ENCODE results near the gene USP17L29.
"Not testable (repeated sequence)": the region's sequence is repeated elsewhere in the genome, so short reads cannot be mapped to it uniquely, and the experiment has no call there.

GRCh38 chr4:9348593-9348992 is 4.8 kb upstream of the USP17L29 start, which contains the start of gene USP17L28:
- TF ChIP-seq, protein P1, sequence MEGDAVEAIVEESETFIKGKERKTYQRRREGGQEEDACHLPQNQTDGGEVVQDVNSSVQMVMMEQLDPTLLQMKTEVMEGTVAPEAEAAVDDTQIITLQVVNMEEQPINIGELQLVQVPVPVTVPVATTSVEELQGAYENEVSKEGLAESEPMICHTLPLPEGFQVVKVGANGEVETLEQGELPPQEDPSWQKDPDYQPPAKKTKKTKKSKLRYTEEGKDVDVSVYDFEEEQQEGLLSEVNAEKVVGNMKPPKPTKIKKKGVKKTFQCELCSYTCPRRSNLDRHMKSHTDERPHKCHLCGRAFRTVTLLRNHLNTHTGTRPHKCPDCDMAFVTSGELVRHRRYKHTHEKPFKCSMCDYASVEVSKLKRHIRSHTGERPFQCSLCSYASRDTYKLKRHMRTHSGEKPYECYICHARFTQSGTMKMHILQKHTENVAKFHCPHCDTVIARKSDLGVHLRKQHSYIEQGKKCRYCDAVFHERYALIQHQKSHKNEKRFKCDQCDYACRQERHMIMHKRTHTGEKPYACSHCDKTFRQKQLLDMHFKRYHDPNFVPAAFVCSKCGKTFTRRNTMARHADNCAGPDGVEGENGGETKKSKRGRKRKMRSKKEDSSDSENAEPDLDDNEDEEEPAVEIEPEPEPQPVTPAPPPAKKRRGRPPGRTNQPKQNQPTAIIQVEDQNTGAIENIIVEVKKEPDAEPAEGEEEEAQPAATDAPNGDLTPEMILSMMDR (IDR thresholded peaks at IDR 0.05): not testable (repeated sequence)
- TF ChIP-seq, protein P2, sequence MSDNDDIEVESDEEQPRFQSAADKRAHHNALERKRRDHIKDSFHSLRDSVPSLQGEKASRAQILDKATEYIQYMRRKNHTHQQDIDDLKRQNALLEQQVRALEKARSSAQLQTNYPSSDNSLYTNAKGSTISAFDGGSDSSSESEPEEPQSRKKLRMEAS (IDR thresholded peaks at IDR 0.05; ENCODE audit: low read depth): not testable (repeated sequence)
- TF ChIP-seq, protein P3, sequence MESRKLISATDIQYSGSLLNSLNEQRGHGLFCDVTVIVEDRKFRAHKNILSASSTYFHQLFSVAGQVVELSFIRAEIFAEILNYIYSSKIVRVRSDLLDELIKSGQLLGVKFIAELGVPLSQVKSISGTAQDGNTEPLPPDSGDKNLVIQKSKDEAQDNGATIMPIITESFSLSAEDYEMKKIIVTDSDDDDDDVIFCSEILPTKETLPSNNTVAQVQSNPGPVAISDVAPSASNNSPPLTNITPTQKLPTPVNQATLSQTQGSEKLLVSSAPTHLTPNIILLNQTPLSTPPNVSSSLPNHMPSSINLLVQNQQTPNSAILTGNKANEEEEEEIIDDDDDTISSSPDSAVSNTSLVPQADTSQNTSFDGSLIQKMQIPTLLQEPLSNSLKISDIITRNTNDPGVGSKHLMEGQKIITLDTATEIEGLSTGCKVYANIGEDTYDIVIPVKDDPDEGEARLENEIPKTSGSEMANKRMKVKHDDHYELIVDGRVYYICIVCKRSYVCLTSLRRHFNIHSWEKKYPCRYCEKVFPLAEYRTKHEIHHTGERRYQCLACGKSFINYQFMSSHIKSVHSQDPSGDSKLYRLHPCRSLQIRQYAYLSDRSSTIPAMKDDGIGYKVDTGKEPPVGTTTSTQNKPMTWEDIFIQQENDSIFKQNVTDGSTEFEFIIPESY (IDR thresholded peaks at IDR 0.05; ENCODE audit: borderline replicate concordance, low read depth): not testable (repeated sequence)
- not testable (repeated sequence) for TF ChIP-seq GABPA (IDR thresholded peaks at IDR 0.05; ENCODE audit: low read depth); EP300 (IDR thresholded peaks at IDR 0.05; ENCODE audit: borderline replicate concordance in 1 of 2, low read depth in 1 of 2, low read length in 1 of 2)

All from SK-N-SH (cell line).